GM12891 (cell line): Measurements from ENCODE around the gene UBXN4.

Experiments
- POLR2A ChIP-seq: IDR thresholded peaks from 2 replicates; pipeline ENCODE4 v1.6.1; 2011; ENCODE audit warnings: low read depth, low read length, control low read depth
- POLR2AphosphoS5 ChIP-seq: IDR thresholded peaks from 2 replicates; pipeline ENCODE4 v1.6.1; 2011; ENCODE audit warnings: low read depth, low read length, control low read depth

- no peak for TF ChIP-seq POLR2A
- no peak for TF ChIP-seq POLR2AphosphoS5
These were observed 1.4 kb upstream of the UBXN4 start for GRCh38 chr2:135740206-135740605.
